NB4 (cell line): Measurements from ENCODE around the gene KIDINS220.

ENCODE experiments used
- CTCF ChIP-seq: IDR thresholded peaks from one replicate; pipeline ENCODE4 v1.5.1; 2012; ENCODE audit warnings: low read depth, low read length
- POLR2A ChIP-seq: IDR thresholded peaks from 2 replicates; pipeline ENCODE4 v1.6.1; 2011; ENCODE audit warnings: mild to moderate bottlenecking; ENCODE audit not compliant: insufficient read length; ENCODE audit errors: extremely low read depth

GRCh38 chr2:8867363-8867762, 29.9 kb upstream of the KIDINS220 start:
- no peak for TF ChIP-seq CTCF
- no peak for TF ChIP-seq POLR2A
